ENCODE data around the gene UBXN10.
A peak's percentile ranks its signal among the peaks of the same experiment; 100 is the strongest.
"Not testable (repeated sequence)": the region's sequence is repeated elsewhere in the genome, so short reads cannot be mapped to it uniquely, and the experiment has no call there.

UBXN10 gene

DNA sequence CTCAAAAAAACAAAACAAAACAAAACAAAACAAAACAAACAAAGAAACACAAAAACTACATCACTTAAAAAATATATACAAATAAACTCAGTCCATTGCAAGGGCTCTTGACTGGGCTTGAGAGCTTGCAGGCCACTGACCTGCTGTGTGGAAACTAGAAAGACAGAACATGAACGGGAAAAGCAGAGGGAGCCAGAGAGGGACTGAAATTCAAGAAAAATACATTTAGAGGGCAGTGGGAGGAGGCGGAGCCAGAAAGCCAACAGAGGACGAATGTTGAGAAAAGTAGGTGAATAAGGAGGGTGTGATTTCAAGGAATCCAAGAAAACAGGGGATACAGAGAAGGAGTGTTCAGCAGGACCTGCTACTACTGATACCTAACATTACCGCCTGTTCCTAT, 41.8 kb downstream of the UBXN10 start:
- FAIRE-seq, result no peak
- DNase-seq (ENCODE audit: extremely low spot score, insufficient read length, low read depth), result no peak

DNA sequence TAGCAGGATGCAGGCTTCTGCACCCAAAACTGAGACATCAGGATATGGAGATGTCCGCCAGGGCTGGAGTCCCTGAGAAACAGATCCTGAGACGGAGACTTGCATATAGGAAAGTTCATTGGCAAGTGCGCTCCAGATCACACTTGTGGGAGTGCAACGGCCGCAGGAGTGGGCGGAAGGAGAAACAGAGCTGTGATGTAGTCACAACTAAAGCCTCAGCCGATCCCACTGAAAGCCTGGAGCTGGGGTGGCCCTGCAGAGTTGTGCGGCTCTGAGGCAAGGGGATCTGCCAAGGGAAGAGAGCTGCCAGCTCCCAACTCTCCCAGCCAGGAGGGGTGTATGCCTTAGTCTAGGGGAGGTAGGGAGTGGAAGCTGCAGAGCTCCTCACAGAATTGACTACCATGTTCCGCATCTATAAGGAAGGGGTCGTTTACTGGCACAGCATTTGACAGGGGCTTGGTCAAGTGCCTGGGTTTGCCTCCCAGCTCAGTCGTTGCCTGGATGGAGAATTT, 42.5 kb downstream of the UBXN10 start:
- DNase-seq (ENCODE audit: extremely low spot score, insufficient read length, low read depth) (no peak), FAIRE-seq (no peak)

DNA sequence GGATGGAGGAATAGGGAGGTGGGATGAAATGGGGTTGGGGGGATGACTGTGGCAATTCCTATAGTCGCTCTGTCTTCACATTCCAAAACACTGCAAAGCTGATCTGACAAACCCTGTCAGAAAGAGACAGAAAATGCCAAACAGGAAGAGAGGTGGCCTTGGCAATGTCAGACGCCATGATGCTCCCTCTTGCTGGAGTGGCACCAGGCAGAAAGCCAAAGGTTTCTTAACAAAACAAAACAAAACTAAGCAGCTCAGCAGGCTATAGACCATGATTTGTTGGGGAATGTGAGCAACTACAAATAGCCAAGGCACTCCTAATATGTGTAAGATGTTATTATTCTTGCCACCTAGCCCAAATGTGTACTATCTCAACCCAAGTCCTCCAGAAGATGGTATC, 43.3 kb downstream of the UBXN10 start:
- FAIRE-seq, result no peak
- no peak for DNase-seq (ENCODE audit: extremely low spot score, insufficient read length, low read depth)

DNA sequence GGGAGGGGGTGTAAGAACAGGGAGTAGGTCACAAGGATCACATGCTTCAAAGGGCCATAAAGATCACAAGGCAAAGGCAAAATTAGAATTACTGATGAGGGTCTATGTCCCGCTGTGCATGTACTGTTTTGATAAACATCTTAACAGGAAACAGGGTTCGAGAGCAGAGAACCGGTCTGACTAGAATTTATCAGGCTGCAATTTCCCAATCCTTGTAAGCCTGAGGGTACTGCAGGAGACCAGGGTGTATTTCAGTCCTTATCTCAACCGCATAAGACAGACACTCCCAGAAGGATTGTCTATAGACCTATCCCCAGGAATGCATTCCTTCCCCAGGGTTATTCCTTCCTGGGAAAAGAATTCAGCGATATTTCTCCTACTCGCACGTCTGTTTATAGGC, 46.7 kb downstream of the UBXN10 start:
- not testable (repeated sequence) for FAIRE-seq; DNase-seq (ENCODE audit: extremely low spot score, insufficient read length, low read depth)

DNA sequence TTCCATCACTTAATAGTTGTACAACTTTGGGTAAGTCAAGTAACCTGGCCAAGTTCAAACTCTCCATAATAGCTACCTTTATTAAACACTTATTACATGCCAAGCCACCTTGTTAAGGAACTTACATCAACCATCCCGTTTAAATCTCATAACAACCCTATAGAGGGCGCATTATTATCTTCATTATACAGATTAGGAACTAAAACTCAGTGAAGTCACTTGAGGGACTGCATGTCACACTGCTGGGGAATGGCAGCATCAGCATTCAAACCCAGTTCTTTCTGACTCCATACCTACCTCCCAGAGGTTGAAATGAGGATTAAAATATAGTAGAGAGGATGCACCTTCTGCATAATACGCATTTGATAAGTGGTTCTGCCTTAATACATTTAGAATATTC, 47.5 kb downstream of the UBXN10 start:
- DNase-seq (ENCODE audit: extremely low spot score, insufficient read length, low read depth) (no peak), FAIRE-seq (peak; percentile 33)

DNA sequence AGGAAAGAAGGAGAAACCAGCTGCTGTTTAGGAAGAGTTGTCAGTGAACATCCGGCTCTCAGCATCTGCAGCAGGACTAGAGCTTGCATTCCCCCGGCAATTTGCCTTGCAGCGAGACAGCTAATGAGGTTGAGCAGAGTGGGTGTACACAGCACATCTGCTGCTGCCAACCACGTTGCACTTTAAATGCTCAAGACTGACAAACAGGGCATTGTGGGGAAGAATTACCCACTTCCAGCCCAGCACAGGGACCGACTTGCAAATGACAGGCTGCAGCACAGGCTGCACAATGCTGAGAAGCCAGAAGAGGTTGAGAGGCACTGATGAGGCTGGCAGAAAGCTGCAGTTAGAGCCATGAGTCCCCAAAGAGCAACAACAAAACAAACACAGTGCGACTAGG, 48.0 kb downstream of the UBXN10 start:
- DNase-seq (ENCODE audit: extremely low spot score, insufficient read length, low read depth) (no peak), FAIRE-seq (no peak)

DNA sequence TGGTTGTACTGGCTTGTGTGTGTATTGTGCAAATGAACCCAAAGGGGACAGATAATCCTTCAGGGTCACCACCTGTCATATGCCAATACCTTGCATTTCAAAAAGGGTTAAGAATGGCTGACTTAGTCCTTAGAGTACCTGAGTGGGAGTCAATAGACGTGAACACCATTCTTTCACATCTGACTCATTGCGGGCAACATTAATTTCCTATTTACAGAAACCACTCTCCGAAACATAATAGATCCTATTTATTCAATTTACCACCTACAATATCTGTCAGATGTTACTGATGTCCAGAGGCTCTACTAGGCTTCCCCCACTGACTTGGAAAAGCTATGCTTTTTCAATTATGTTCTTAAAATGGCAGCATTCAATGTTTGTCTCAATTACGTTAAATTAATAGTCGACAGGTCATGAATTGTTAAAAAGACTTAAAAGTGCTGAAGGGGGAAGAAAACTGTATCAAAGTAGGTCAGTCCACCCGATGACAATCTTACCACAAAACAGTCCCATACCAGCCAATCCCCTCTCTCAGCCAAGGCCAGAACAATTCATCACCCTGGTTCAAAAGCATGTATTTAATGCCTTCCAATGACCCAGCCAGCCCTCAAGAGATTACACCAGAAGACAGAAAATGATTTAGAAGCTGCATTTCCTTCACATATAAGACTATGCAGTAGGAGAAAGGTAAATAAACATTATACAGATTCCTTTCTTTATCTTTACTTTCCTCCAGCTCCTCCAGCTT, 49.1 kb downstream of the UBXN10 start:
- FAIRE-seq (no peak), DNase-seq (ENCODE audit: extremely low spot score, insufficient read length, low read depth) (no peak)

DNA sequence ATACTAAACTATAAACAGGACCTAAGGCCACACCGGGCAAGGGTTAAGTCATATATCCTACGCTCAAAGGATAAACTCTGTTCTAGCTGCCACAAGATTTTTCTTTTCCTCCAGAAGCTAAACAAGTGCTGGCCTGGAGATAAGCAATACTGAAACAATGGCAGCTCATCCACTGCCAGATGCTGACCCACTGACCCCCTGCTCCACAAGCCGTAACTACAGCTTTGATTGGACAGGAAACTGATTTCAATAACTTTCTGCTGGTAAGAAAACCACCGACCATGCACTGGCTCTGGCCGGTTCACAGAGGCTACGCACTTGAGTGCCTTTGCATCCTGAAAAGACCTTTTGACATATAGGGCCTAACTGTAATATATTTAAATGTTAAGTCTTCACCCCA, 51.8 kb downstream of the UBXN10 start:
- FAIRE-seq (no peak), DNase-seq (ENCODE audit: extremely low spot score, insufficient read length, low read depth) (no peak)

DNA sequence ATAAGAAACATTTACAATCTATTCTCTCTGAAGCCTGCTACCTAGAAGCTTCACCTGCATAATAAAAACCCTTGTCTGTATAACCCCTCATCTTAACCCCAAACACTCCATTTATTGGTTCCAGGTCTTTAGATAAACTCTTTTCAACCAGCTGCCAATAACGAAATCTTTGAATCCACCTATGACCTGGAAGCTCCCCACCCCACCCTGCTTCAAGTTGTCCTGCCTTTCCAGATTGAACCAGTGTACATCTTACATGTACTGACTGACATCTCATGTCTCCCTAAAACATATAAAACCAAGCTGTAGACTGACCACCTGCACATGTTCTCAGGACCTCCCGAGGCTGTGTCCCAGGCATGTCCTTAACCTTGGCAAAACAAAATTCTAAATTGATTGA, 54.1 kb downstream of the UBXN10 start:
- FAIRE-seq (no peak), DNase-seq (ENCODE audit: extremely low spot score, insufficient read length, low read depth) (no peak)

DNA sequence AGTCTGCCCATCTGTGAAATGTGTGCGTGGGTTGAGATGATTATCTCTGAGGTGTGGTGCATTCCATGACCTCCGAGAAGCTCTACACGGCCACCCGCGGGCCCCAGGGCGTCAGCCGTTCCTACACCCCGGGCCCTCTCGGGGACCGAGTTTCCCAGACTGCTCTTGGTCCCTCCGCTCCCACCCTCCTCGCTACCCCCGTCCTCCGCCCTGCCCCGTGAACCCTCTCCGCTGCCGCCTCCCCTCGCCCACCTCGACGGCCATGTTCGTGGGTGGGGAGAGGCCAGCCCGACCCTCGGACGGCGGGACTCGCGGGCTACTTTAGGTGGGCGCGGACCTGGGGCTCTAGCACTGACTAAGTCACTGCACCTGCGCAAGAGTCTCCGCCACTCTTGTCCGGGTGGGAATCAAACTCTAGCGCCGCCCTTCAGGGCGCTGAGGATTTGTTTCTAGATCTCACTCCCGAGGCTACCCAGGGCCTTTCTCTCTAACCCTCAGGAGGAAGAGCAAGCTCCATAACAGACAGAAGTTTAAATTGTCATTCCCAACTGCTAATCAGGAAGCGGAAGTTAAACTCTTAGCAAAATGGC, 57.1 kb downstream of the UBXN10 start:
- DNase-seq (ENCODE audit: extremely low spot score, insufficient read length, low read depth), result no peak
- FAIRE-seq, result no peak
